8988T (cell line): ENCODE results near the gene TBC1D30.

Source experiments
- DNase-seq: peaks from one replicate; pipeline ENCODE4 v3.0.0; 2011

TBC1D30 gene

GRCh38 chr12:64875186-64875585, 50.7 kb downstream of the TBC1D30 start:
- DNase-seq = no peak

GRCh38 chr12:64876388-64877071, 52.1 kb downstream of the TBC1D30 start:
- DNase-seq = no peak

DNA sequence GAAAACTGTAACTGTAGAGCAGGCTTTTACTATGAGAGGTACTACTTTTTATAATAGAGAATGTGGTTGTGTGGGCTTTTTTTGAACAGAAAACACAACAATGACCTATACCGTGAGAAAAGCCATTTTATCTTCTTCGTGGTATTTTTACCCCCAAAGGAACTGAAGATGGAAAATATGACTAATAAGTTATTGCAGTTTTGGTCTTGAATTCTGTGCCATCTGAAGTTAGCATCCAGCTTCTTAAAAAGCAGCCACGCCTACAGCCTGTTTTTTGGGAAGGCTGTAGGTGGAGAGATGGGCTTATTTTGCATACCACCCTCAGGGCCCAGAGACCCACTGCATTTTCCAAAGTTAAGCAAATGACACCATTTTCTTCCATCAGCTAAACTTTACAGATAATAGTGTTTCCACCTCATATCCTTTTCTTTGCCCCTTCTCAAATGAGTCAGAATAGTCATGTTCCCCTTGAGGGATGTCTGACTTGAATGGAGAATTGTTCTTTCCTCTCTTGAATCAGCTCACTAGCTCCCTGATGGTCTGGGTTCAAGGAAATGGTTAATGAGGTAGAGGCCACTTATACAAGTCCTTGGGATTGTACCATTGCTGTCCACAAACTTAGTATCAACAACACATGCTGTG, 53.0 kb downstream of the TBC1D30 start:
- no peak for DNase-seq

DNA sequence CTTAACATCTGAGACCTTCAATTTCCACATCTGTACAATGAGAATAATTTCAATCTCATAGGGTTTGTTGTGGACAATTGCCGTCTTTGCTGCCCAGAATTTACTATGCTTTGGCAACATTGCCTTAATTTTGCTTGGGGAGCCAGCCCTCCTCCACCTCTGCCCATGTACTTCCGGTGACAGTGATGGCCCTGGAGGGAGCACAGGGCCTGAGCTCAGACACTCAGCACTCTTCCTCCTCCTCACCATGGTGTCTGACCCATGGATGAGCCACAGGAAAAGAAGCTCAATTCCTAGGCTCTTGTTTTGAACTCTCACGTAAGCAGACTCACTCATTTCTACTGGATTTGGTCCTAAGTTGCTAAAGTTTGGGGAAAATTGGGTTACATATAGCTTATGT, 58.2 kb downstream of the TBC1D30 start:
- DNase-seq = no peak

DNA sequence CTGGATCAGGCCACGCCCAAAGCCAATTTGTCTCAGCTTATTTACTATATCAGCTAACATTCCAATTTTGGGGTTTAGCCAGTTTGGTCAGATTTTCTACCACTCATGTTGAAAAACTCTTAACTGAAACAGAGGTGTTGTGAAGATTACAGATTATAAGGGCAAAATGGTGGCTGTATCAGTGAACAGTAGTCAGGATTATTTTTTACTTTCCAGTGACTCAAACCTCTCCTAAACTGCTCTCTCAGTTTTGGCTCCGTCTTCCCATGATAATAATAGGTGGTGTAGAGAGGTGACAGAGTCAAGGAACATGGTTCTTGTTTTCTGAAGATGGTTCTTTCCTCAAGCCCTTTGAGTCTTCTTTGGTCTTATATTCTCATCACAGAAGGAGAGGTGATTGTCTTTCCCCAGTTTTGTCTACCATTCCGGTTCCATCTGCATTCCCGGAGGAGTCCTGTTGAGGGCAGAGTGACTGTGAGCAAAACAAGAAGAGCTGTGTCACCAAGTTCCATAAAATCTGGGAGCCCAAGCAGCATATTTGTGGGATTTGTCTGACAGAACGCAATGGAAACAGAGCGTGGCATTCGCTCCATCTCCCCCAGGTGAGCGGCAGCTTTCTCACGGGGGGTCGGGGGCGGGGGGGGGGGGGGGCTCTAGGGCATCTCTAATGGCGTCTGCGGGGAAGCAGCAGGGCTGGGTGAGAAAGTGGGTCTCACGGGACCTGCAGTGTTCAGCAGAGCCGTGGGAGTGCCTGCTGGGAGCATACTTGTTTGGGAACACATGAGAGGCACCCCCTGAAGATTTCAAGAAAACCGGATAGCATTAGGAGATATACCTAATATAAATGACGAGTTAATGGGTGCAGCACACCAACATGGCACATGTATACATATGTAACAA, 59.1 kb downstream of the TBC1D30 start:
- DNase-seq = peak; percentile 22

DNA sequence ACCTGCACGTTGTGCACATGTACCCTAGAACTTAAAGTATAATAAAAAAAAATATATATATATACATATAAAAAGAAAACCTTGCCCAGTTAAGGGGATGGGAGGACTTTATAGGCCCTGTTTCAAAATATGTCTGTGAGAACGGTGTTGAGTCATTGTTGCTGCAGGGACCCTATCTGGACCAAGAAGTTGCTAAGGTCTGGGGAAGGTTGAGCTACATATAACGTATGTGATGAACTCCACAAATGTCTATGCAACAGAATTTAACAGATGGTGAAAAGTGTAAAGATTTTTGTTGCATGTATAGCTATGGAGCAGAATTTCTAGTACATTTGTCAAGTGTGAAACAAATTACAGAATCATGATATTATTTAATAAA, 59.7 kb downstream of the TBC1D30 start:
- no peak for DNase-seq

- no peak for DNase-seq
These were observed 60.3 kb downstream of the TBC1D30 start for GRCh38 chr12:64884728-64885127.

GRCh38 chr12:64889434-64890216, 65.2 kb downstream of the TBC1D30 start:
- no peak for DNase-seq

DNA sequence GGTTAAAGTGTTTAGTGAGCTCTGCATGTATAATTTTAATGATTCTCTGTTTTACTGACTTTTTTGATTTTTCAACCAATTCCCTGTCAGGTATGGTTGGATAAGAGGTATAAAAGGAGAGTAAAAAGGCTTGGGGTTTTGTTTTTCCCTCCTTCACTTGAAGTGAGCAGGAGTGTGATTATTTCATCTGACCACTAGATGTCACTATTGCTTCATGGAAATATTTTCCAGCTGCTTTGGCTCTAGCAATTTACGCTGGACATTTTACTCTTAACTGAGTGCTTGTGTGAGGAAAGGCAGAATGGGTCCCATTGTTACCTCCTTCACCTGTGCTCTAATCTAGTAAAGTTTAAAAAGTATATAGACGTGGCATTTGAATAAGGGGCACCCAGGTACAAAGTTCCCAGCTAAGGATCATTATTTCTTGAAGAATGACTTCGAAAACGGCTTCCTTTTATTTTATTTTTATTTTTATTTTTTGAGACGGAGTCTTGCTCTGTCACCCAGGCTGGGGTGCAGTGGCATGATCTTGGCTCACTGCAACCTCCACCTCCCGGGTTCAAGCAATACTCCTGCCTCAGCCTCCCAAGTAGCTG, 66.5 kb downstream of the TBC1D30 start:
- no peak for DNase-seq

DNA sequence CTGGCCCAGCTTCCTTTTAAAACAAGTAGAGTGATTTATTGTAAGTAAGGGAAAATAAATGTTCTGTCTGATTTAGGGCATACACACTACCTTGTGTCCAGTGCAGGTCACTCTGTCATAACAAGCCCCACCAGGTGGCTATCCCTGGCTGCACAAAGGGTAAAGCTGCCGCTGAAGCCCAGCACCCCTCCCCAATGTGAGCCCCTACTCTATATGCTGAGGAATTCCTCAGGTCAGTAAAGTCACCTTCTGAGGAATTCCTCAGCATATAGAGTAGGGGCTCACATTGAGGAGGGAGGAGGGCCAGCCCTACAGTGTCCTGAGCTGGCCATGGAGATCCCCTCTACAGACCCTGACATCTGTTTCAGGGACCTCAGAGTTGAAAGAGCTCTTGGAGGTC, 67.2 kb downstream of the TBC1D30 start:
- DNase-seq = no peak

DNA sequence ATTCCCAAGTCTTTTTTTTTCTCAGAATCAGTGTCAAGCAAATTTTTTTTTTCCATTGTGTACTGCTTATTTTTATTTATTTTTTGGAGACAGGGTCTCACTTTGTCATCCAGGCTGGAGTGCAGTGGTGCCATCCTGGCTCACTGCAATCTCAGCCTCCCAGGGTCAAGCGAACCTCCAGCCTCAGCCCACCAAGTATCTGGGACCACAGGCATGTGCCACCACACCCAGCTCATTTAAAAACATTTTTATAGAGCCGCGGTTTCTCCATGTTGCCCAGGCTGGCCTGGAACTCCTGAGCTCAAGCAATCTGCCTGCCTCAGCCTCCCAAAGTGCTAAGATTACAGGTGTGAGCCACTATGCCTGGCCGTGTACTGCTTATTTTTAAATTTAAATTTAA, 68.1 kb downstream of the TBC1D30 start:
- no peak for DNase-seq

- DNase-seq = no peak
These were observed 69.5 kb downstream of the TBC1D30 start for GRCh38 chr12:64893961-64894360.

DNA sequence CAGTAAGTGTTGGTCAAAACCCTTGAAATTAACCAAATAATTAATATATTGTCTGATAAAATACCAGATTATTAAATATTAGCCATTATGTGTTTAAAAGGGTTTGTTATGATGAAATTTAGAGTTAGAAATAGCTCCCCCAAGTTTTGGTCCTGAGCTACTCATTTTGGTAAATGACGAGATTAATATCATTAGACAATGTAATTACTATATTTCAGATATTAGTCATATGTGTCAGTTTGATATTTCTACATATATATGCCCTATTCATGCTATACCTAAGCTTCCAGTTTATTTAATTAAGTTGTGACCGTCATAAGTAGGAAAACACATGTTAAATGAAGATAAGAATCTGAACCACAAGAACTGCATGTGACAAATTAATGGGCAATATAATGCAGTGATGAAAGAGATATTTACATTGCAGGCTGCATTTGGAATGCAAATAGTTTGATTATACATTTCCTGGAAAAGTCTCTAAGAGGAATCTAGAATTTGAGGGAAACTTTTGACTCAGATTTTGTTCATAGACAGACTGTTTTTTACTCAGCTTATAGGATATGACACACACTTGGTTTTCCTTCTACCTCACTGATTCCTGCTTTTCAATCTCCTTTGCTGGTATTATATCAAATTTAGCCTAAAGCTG, 70.5 kb downstream of the TBC1D30 start:
- no peak for DNase-seq

GRCh38 chr12:64895526-64895925, 71.1 kb downstream of the TBC1D30 start:
- DNase-seq = no peak

- no peak for DNase-seq
These were observed 76.1 kb downstream of the TBC1D30 start for GRCh38 chr12:64900540-64900939.

DNA sequence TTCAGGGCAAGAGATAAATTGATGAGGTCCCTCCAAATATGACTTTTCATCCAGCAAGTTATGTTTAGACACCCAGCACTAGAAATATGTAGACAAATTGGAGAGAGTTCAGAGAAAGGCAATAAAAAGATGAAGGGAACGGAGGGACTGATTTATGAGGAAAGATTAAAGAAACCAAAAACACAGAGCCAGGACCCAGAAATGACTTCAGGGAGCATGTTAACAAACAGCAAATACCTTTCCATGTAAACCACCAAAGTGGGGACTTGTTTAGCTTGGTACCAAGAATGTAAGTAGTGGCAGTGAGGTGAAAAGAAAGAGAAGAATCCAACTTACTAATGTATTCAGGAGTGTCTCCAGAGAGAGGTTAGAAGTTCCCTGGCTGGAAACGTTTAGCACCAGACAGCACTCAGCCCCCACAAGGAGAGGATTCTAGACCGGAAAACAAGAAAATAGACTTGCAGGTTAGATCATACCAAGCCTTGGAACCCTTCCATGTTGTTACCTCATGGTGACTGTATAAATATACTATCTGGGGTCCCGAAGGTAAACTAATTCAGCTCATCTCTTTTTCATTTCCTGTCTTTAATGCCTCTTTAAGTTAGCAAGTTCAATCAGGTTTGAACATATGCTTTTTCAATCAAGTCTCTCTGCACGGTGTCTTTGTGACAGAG, 79.2 kb downstream of the TBC1D30 start:
- DNase-seq = no peak

DNA sequence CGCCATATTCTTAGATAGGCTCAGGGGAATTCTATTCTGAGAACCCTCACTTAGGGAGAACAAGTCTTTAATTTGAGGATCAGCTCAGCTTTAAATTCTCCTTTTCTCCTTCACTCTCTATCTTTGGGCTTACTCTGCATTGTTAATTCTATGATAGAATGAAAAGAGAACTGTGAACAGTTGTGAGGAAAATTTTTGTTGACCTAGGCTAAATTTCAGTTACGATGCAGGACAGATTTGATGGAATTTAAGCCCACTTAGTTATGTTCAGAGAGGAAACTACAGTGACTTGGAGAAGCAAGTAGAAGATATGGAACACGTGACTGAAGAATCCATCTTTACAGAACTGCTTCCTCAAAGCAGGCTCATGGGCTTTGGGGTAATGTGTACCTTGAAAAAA, 82.7 kb downstream of the TBC1D30 start:
- no peak for DNase-seq

GRCh38 chr12:64909124-64909523, 84.7 kb downstream of the TBC1D30 start:
- DNase-seq = no peak

GRCh38 chr12:64911081-64911480, 86.6 kb downstream of the TBC1D30 start:
- no peak for DNase-seq

- DNase-seq = no peak
These were observed 87.5 kb downstream of the TBC1D30 start for GRCh38 chr12:64911912-64912311.

- no peak for DNase-seq
These were observed 88.2 kb downstream of the TBC1D30 start for GRCh38 chr12:64912516-64913255.
